GM13976 (cell line): ENCODE data around the gene SPATA1.

Experiments
- DNase-seq: peaks from one replicate; pipeline ENCODE4 v3.0.0; 2012; ENCODE audit warnings: low spot score
- CTCF ChIP-seq: IDR thresholded peaks from 2 replicates; pipeline ENCODE4 v1.5.1; 2012; ENCODE audit warnings: borderline replicate concordance, mild to moderate bottlenecking; ENCODE audit not compliant: insufficient read depth; ENCODE audit errors: extremely low read depth, missing control alignments, control extremely low read depth
- in situ Hi-C: fragments of 300-500 bp; cut with MboI; formaldehyde crosslinking; loops from one replicate; pipeline ENCODE4 v1.12.0; 2022; ENCODE audit warnings: low sequenced_read_pairs, mixed read lengths, inconsistent platforms; ENCODE audit not compliant: unreplicated experiment

SPATA1 gene

GRCh38 chr1:84540759-84541158 lies 34.6 kb downstream of the SPATA1 start:
- in situ Hi-C loops = no loop called here
- TF ChIP-seq CTCF = no peak
- no peak for DNase-seq

GRCh38 chr1:84541679-84542078 lies 35.5 kb downstream of the SPATA1 start:
- TF ChIP-seq CTCF = no peak
- no peak for DNase-seq
- in situ Hi-C loops = no loop called here

- in situ Hi-C loops = no loop called here
- no peak for DNase-seq
- TF ChIP-seq CTCF = no peak
These were observed 44.6 kb downstream of the SPATA1 start for GRCh38 chr1:84550826-84551225.

GRCh38 chr1:84569216-84569615 lies 63.0 kb downstream of the SPATA1 start:
- no peak for TF ChIP-seq CTCF
- no peak for DNase-seq
- in situ Hi-C loops = no loop called here

GRCh38 chr1:84570436-84571149 lies 64.4 kb downstream of the SPATA1 start:
- in situ Hi-C loops = no loop called here
- DNase-seq = no peak
- TF ChIP-seq CTCF = no peak

GRCh38 chr1:84571150-84571535 lies 65.0 kb downstream of the SPATA1 start:
- DNase-seq = no peak
- in situ Hi-C loops = no loop called here
- TF ChIP-seq CTCF = no peak
